T-helper 1 cell treated with Interleukin-12 subunit alpha and Interleukin-12 subunit beta and Interleukin-4 antibody, amounts not matched to agents 30 μg/mL and 1 μg/mL, for 36 hours (primary cell): ENCODE data around the gene MRPL53.
A peak's percentile ranks its signal among the peaks of the same experiment; 100 is the strongest.
"Not testable (repeated sequence)": the region's sequence is repeated elsewhere in the genome, so short reads cannot be mapped to it uniquely, and the experiment has no call there.

Source experiments
- H3K27ac Mint-ChIP-seq: one replicate; pipeline ENCODE4 v1.8.0; 2021; ENCODE audit warnings: mild to moderate bottlenecking, mixed read lengths
- H3K27me3 Mint-ChIP-seq: one replicate; pipeline ENCODE4 v1.8.0; 2021; ENCODE audit warnings: low read depth, mixed read lengths
- H3K36me3 Mint-ChIP-seq: one replicate; pipeline ENCODE4 v1.8.0; 2021; ENCODE audit warnings: low read depth, mixed read lengths
- H3K4me1 Mint-ChIP-seq: one replicate; pipeline ENCODE4 v1.8.0; 2021; ENCODE audit warnings: low read depth, mixed read lengths
- H3K4me3 Mint-ChIP-seq: one replicate; pipeline ENCODE4 v1.8.0; 2021; ENCODE audit warnings: mild to moderate bottlenecking, moderate library complexity, mixed read lengths
- H3K9me3 Mint-ChIP-seq: one replicate; pipeline ENCODE4 v1.8.0; 2021; ENCODE audit warnings: mixed read lengths

MRPL53 gene

GRCh38 chr2:74496997-74497776, 24.7 kb upstream of the MRPL53 start:
- Mint-ChIP-seq H3K9me3 (no peaks in the 10 kb centered on the region), H3K27me3 (peaks cover 45% of the 10 kb centered on the region), H3K4me3 (peak overlapping the region; percentile 87), H3K27ac (peak overlapping the region; percentile 26), H3K36me3 (peaks cover 30% of the 10 kb centered on the region), H3K4me1 (peaks cover 13% of the 10 kb centered on the region)

- peaks cover 40% of the 10 kb centered on the region for H3K36me3 Mint-ChIP-seq
- peaks cover 27% of the 10 kb centered on the region for H3K27me3 Mint-ChIP-seq
- H3K4me3 Mint-ChIP-seq, result no peak overlapping the region
- peaks cover 15% of the 10 kb centered on the region for H3K4me1 Mint-ChIP-seq
- no peak overlapping the region for H3K27ac Mint-ChIP-seq
- H3K9me3 Mint-ChIP-seq, result no peaks in the 10 kb centered on the region
These were observed 23.0 kb upstream of the MRPL53 start for GRCh38 chr2:74495440-74495839.

GRCh38 chr2:74493546-74493945, 21.1 kb upstream of the MRPL53 start:
- peaks cover 10% of the 10 kb centered on the region for H3K4me1 Mint-ChIP-seq
- no peak overlapping the region for H3K27ac Mint-ChIP-seq
- H3K4me3 Mint-ChIP-seq, result no peak overlapping the region
- peaks cover 11% of the 10 kb centered on the region for H3K27me3 Mint-ChIP-seq
- H3K36me3 Mint-ChIP-seq, result peaks cover 39% of the 10 kb centered on the region
- H3K9me3 Mint-ChIP-seq, result no peaks in the 10 kb centered on the region

GRCh38 chr2:74491648-74492544, 19.4 kb upstream of the MRPL53 start:
- Mint-ChIP-seq H3K4me1 (peaks cover 5% of the 10 kb centered on the region), H3K27ac (no peak overlapping the region), H3K9me3 (no peaks in the 10 kb centered on the region), H3K4me3 (no peak overlapping the region), H3K36me3 (peaks cover 39% of the 10 kb centered on the region), H3K27me3 (no peaks in the 10 kb centered on the region)

- Mint-ChIP-seq H3K36me3 (peaks cover 36% of the 10 kb centered on the region), H3K4me3 (no peak overlapping the region), H3K4me1 (peaks cover 5% of the 10 kb centered on the region), H3K9me3 (no peaks in the 10 kb centered on the region), H3K27me3 (no peaks in the 10 kb centered on the region), H3K27ac (no peak overlapping the region)
These were observed 17.4 kb upstream of the MRPL53 start for GRCh38 chr2:74489906-74490305.

- Mint-ChIP-seq H3K9me3 (no peaks in the 10 kb centered on the region), H3K4me3 (no peak overlapping the region), H3K27me3 (no peaks in the 10 kb centered on the region), H3K27ac (peak overlapping the region; percentile 49), H3K36me3 (peaks cover 30% of the 10 kb centered on the region), H3K4me1 (peaks cover 4% of the 10 kb centered on the region)
These were observed 16.4 kb upstream of the MRPL53 start for GRCh38 chr2:74488643-74489481.

- Mint-ChIP-seq H3K27ac (no peak overlapping the region), H3K36me3 (peaks cover 15% of the 10 kb centered on the region), H3K27me3 (no peaks in the 10 kb centered on the region), H3K9me3 (no peaks in the 10 kb centered on the region), H3K4me3 (no peak overlapping the region), H3K4me1 (peaks cover 13% of the 10 kb centered on the region)
These were observed 13.7 kb upstream of the MRPL53 start for GRCh38 chr2:74486141-74486540.

GRCh38 chr2:74483675-74484164, 11.2 kb upstream of the MRPL53 start:
- Mint-ChIP-seq H3K36me3 (peaks cover 24% of the 10 kb centered on the region), H3K4me1 (peaks cover 22% of the 10 kb centered on the region), H3K27ac (peak overlapping the region; percentile 100), H3K4me3 (peak overlapping the region; percentile 100)
- H3K27me3 Mint-ChIP-seq, H3K9me3 Mint-ChIP-seq: not testable (repeated sequence)

GRCh38 chr2:74482801-74483674, 10.6 kb upstream of the MRPL53 start, which contains the start of the genes CCDC142 and TTC31:
CCDC142 (minus strand) TSS chr2:74482998; CDS start chr2:74482837, 161 bp downstream.
TTC31 (plus strand) TSS chr2:74483081; CDS start chr2:74483096, 15 bp downstream.
- peaks cover 22% of the 10 kb centered on the region for H3K4me1 Mint-ChIP-seq
- peak within 1 kb of the TSS; percentile 100 for H3K4me3 Mint-ChIP-seq
- H3K27ac Mint-ChIP-seq, result peak within 1 kb of the TSS; percentile 100
- H3K27me3 Mint-ChIP-seq, result no peaks in the 10 kb centered on the region
- peaks cover 24% of the 10 kb centered on the region for H3K36me3 Mint-ChIP-seq
- H3K9me3 Mint-ChIP-seq, result no peaks in the 10 kb centered on the region

- Mint-ChIP-seq H3K27me3 (no peaks in the 10 kb centered on the region), H3K27ac (peak overlapping the region; percentile 100), H3K4me3 (peak overlapping the region; percentile 100), H3K36me3 (peaks cover 29% of the 10 kb centered on the region), H3K4me1 (peaks cover 22% of the 10 kb centered on the region), H3K9me3 (no peaks in the 10 kb centered on the region)
These were observed 9.7 kb upstream of the MRPL53 start for GRCh38 chr2:74481961-74482800.

- Mint-ChIP-seq H3K36me3 (peaks cover 29% of the 10 kb centered on the region), H3K27ac (no peak overlapping the region), H3K4me3 (peak overlapping the region; percentile 100), H3K27me3 (no peaks in the 10 kb centered on the region), H3K4me1 (peaks cover 22% of the 10 kb centered on the region), H3K9me3 (no peaks in the 10 kb centered on the region)
These were observed 9.0 kb upstream of the MRPL53 start for GRCh38 chr2:74481431-74481830.

GRCh38 chr2:74474899-74475298, 2.4 kb upstream of the MRPL53 start:
- H3K9me3 Mint-ChIP-seq, result no peaks in the 10 kb centered on the region

More at GRCh38 chr2:74474899-74475298, 2.4 kb upstream of the MRPL53 start:
- H3K36me3 Mint-ChIP-seq, result peaks cover 34% of the 10 kb centered on the region
- H3K4me3 Mint-ChIP-seq, result no peak overlapping the region
- H3K4me1 Mint-ChIP-seq, result peaks cover 25% of the 10 kb centered on the region
- H3K27ac Mint-ChIP-seq, result peak overlapping the region; percentile 34
- no peaks in the 10 kb centered on the region for H3K27me3 Mint-ChIP-seq
